Neural cell (in vitro differentiated cells): ENCODE measurements around the gene FOXD3. TPM values are rescaled to one million over a fixed set of nuclear protein-coding genes. Genes with fewer than 3 reads are reported as not detected.

Source experiments
- H2AFZ ChIP-seq: fragments of 200-600, 300-800 bp; sonication (generic), shearing (Covaris generic); 2 replicates; pipeline ENCODE4 v1.6.0; 2014; ENCODE audit warnings: low read depth, mild to moderate bottlenecking, antibody characterized with exemption, low read length, moderate library complexity
- H3F3A ChIP-seq: fragments of 200-600 bp; shearing (Covaris generic); 2 replicates; pipeline ENCODE4 v1.6.1; 2016; ENCODE audit warnings: mild to moderate bottlenecking, moderate library complexity, mixed read lengths, antibody characterized with exemption, low read length; ENCODE audit not compliant: insufficient read depth, poor library complexity, severe bottlenecking
- H3K27ac ChIP-seq: fragments of 200-600, 300-800 bp; sonication (generic), shearing (Covaris generic); 2 replicates; pipeline ENCODE4 v1.5.1; 2014; ENCODE audit warnings: mild to moderate bottlenecking, low read length, moderate library complexity
- H3K27me3 ChIP-seq: fragments of 300-800, 200-600 bp; sonication (generic), shearing (Covaris generic); 2 replicates; pipeline ENCODE4 v1.6.0; 2014; ENCODE audit warnings: mild to moderate bottlenecking, low read depth, low read length, moderate library complexity; ENCODE audit not compliant: insufficient read depth
- H3K36me3 ChIP-seq: fragments of 300-800, 200-600 bp; sonication (generic), shearing (Covaris generic); 2 replicates; pipeline ENCODE4 v1.5.1; 2014; ENCODE audit warnings: mild to moderate bottlenecking, antibody characterized with exemption, low read length, moderate library complexity; ENCODE audit not compliant: insufficient read depth
- H3K4me2 ChIP-seq: fragments of 300-800, 200-600 bp; sonication (generic), shearing (Covaris generic); 2 replicates; pipeline ENCODE4 v1.6.0; 2014; ENCODE audit warnings: mild to moderate bottlenecking, low read length
- H3K4me3 ChIP-seq: fragments of 300-800, 200-600 bp; sonication (generic), shearing (Covaris generic); 2 replicates; pipeline ENCODE4 v1.5.1; 2014; ENCODE audit warnings: mild to moderate bottlenecking, low read length, moderate library complexity
- H3K79me2 ChIP-seq: fragments of 200-600 bp; shearing (Covaris generic); replicated peaks from 2 replicates; pipeline ENCODE4 v1.6.0; 2014; ENCODE audit warnings: mild to moderate bottlenecking, low read length, moderate library complexity; ENCODE audit not compliant: insufficient read depth
- H3K9ac ChIP-seq: fragments of 300-800, 200-600 bp; sonication (generic), shearing (Covaris generic); 2 replicates; pipeline ENCODE4 v1.6.1; 2016; ENCODE audit warnings: mild to moderate bottlenecking, low read length, mixed read lengths
- H3K9me2 ChIP-seq: fragments of 200-600 bp; shearing (Covaris generic); 2 replicates; pipeline ENCODE4 v1.6.1; 2016; ENCODE audit warnings: mild to moderate bottlenecking, low read length, mixed read lengths; ENCODE audit not compliant: insufficient read depth
- H3K9me3 ChIP-seq: fragments of 200-600, 300-800 bp; sonication (generic), shearing (Covaris generic); 2 replicates; pipeline ENCODE4 v1.6.1; 2016; ENCODE audit warnings: mild to moderate bottlenecking, mixed run types, low read length, moderate library complexity, mixed read lengths
- H4K20me1 ChIP-seq: fragments of 200-600 bp; shearing (Covaris generic); 2 replicates; pipeline ENCODE4 v1.6.1; 2016; ENCODE audit warnings: mild to moderate bottlenecking, mixed run types; ENCODE audit not compliant: insufficient read depth
- EP300 ChIP-seq: fragments of 450-650 bp; conservative IDR thresholded peaks from 2 replicates; pipeline ENCODE4 v1.6.1; 2014; ENCODE audit warnings: antibody characterized with exemption, mild to moderate bottlenecking, moderate library complexity; ENCODE audit not compliant: poor library complexity, severe bottlenecking
- EZH2 ChIP-seq: fragments of 200-600, 300-800 bp; shearing (Covaris generic), sonication (generic); IDR thresholded peaks from 2 replicates; pipeline ENCODE4 v1.6.1; 2014; ENCODE audit warnings: antibody characterized with exemption, low read length, borderline replicate concordance, mild to moderate bottlenecking; ENCODE audit not compliant: insufficient read depth, poor library complexity, severe bottlenecking
- MXI1 ChIP-seq: fragments of 450-650 bp; conservative IDR thresholded peaks from 2 replicates; pipeline ENCODE4 v1.6.1; 2014; ENCODE audit warnings: antibody characterized with exemption, mild to moderate bottlenecking; ENCODE audit not compliant: poor library complexity, severe bottlenecking
- POLR2AphosphoS5 ChIP-seq: IDR thresholded peaks from 2 replicates; pipeline ENCODE4 v1.6.1; 2012
- RAD21 ChIP-seq: fragments of 450-650 bp; conservative IDR thresholded peaks from 2 replicates; pipeline ENCODE4 v1.6.1; 2014; ENCODE audit warnings: antibody characterized with exemption, mild to moderate bottlenecking, moderate library complexity
- SMC3 ChIP-seq: fragments of 450-650 bp; conservative IDR thresholded peaks from 2 replicates; pipeline ENCODE4 v1.6.1; 2014; ENCODE audit warnings: antibody characterized with exemption, mild to moderate bottlenecking, moderate library complexity; ENCODE audit not compliant: poor library complexity
- TAF1 ChIP-seq: IDR thresholded peaks from 2 replicates; pipeline ENCODE4 v1.6.1; 2012; ENCODE audit warnings: low read depth
- polyA plus RNA-seq: library from polyadenylated mRNA; depleted of rRNA; stranded (reverse); fragments of >200 nt; gene quantifications from 2 replicates; pipeline ENCODE4 v1.2.3, GENCODE V29; 2014
- TF ChIP-seq, protein P1 (sequence below): fragments of 450-650 bp; IDR thresholded peaks from 2 replicates; pipeline ENCODE4 v1.5.1; 2014; ENCODE audit warnings: antibody characterized with exemption, mild to moderate bottlenecking, moderate library complexity; ENCODE audit not compliant: poor library complexity, severe bottlenecking
- TF ChIP-seq, protein P2 (sequence below): IDR thresholded peaks from 2 replicates; pipeline ENCODE4 v1.6.1; 2012; ENCODE audit warnings: borderline replicate concordance

Gene FOXD3
- polyA plus RNA-seq, 1 donor from 2014 or later = not detected

DNA sequence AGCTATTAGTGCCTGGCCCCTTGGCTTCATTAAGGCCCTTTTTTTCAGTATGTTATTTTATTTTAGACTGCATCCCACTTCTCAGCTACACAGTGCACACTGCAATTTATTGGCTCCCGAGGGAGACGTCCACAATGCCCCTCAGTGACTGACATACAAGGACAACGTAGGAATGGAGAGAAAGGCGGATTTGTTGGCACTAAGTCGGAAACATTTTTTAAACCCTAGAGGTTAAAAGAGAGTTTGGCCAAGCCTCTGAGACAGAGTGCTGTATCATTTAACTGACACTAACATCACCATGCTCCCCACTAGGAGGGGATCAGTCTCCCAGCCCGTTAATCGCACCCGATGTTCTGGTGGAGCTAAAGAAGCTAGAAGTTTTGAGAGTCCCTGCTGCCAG, 45.7 kb upstream of the FOXD3 start:
- Histone ChIP-seq H3K4me3 (no peak overlapping the region), H3K27ac (no peak overlapping the region), H3K4me2 (no peak overlapping the region), H3K36me3 (no peaks in the 10 kb centered on the region), H3F3A (no peaks in the 10 kb centered on the region), H3K27me3 (peaks cover 49% of the 10 kb centered on the region), H3K79me2 (no peaks in the 10 kb centered on the region), H3K9me3 (no peaks in the 10 kb centered on the region), H4K20me1 (no peaks in the 10 kb centered on the region), H3K9me2 (no peaks in the 10 kb centered on the region), H3K9ac (no peak overlapping the region), H2AFZ (no peak overlapping the region)
- TF ChIP-seq, protein P1, sequence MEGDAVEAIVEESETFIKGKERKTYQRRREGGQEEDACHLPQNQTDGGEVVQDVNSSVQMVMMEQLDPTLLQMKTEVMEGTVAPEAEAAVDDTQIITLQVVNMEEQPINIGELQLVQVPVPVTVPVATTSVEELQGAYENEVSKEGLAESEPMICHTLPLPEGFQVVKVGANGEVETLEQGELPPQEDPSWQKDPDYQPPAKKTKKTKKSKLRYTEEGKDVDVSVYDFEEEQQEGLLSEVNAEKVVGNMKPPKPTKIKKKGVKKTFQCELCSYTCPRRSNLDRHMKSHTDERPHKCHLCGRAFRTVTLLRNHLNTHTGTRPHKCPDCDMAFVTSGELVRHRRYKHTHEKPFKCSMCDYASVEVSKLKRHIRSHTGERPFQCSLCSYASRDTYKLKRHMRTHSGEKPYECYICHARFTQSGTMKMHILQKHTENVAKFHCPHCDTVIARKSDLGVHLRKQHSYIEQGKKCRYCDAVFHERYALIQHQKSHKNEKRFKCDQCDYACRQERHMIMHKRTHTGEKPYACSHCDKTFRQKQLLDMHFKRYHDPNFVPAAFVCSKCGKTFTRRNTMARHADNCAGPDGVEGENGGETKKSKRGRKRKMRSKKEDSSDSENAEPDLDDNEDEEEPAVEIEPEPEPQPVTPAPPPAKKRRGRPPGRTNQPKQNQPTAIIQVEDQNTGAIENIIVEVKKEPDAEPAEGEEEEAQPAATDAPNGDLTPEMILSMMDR = no peak
- no peak for TF ChIP-seq MXI1
- no peak for TF ChIP-seq EP300
- TF ChIP-seq, protein P2, sequence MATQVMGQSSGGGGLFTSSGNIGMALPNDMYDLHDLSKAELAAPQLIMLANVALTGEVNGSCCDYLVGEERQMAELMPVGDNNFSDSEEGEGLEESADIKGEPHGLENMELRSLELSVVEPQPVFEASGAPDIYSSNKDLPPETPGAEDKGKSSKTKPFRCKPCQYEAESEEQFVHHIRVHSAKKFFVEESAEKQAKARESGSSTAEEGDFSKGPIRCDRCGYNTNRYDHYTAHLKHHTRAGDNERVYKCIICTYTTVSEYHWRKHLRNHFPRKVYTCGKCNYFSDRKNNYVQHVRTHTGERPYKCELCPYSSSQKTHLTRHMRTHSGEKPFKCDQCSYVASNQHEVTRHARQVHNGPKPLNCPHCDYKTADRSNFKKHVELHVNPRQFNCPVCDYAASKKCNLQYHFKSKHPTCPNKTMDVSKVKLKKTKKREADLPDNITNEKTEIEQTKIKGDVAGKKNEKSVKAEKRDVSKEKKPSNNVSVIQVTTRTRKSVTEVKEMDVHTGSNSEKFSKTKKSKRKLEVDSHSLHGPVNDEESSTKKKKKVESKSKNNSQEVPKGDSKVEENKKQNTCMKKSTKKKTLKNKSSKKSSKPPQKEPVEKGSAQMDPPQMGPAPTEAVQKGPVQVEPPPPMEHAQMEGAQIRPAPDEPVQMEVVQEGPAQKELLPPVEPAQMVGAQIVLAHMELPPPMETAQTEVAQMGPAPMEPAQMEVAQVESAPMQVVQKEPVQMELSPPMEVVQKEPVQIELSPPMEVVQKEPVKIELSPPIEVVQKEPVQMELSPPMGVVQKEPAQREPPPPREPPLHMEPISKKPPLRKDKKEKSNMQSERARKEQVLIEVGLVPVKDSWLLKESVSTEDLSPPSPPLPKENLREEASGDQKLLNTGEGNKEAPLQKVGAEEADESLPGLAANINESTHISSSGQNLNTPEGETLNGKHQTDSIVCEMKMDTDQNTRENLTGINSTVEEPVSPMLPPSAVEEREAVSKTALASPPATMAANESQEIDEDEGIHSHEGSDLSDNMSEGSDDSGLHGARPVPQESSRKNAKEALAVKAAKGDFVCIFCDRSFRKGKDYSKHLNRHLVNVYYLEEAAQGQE = no peak
- no peak for TF ChIP-seq SMC3
- TF ChIP-seq RAD21 = no peak
- TF ChIP-seq EZH2 = no peak
- no peak for TF ChIP-seq TAF1
- no peak for TF ChIP-seq POLR2AphosphoS5

DNA sequence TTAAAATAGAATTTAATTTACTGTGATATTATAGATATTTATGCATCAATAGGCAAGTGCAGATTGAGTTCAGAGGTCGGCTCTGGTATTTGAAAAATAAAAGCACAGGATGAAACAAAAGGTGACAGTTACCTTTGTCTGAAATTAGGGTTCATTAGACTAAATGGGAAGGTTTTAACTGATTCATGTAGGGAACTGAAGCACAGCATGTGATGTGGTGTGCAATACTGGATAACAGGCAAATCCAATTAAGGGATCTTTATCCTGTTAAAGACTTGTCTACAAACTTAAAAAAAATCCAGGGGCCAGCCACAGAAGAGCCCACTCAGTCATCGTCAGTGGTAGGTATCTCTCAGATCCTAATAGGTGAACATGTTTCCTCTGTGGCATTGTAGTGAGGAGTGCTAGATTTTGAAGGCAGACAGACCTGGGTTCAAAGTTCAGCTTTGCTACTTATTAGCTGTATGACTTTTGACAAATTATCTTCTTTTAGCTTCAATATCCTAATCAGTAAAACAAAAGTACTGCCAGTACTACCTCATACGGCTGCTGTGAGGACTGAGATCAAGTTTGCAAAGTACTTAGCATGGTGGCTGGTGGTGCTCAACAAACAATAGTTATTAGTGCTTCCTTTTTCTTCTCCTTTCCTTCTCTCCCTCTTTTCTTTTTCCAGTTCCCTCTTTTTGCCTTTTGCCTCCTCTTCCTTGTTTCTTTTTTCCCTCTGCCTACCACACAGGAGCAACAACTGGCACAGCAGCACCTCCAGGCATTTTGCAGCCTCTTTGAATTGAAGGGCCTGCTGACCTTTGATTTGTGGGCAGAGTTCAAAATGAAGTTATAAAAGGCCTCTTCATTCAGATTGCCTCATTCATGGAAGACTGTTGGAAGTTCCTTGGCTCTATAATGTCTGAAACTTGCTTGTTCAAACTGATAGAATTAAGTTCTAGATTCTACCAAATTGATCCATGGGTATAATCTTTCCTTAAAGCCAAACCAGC, 44.9 kb upstream of the FOXD3 start:
- Histone ChIP-seq H3K27me3 (peaks cover 54% of the 10 kb centered on the region), H3K36me3 (no peaks in the 10 kb centered on the region), H2AFZ (no peak overlapping the region), H3K9ac (no peak overlapping the region), H3K9me2 (no peaks in the 10 kb centered on the region), H3K27ac (no peak overlapping the region), H3K79me2 (no peaks in the 10 kb centered on the region), H3K9me3 (no peaks in the 10 kb centered on the region), H3F3A (no peaks in the 10 kb centered on the region), H4K20me1 (no peaks in the 10 kb centered on the region), H3K4me2 (no peak overlapping the region), H3K4me3 (no peak overlapping the region)
- no peak for TF ChIP-seq MXI1
